Fibroblast of lung (primary cell): Measurements from ENCODE around the gene ANKRD16.

Experiments used
- CTCF ChIP-seq, 2 donors: IDR thresholded peaks in 1 of 2; conservative IDR thresholded peaks in 1 of 2; 1 replicate in 1 of 2; 2 replicates in 1 of 2; pipeline ENCODE4 v1.5.1; 2011 to 2012; ENCODE audit warnings: low read length in 2 of 2, control low read depth in 1 of 2, inconsistent platforms in 1 of 2, low read depth in 1 of 2, mild to moderate bottlenecking in 1 of 2
- EZH2 ChIP-seq: IDR thresholded peaks from 2 replicates; pipeline ENCODE4 v1.5.1; 2012; ENCODE audit warnings: low read length, control low read depth, mild to moderate bottlenecking; ENCODE audit errors: missing control alignments

GRCh38 chr10:5854131-5854475 lies 35.6 kb downstream of the ANKRD16 start:
- TF ChIP-seq EZH2 (no peak), CTCF (conservative IDR thresholded peaks at IDR 0.05 in 1 of 2, IDR thresholded peaks at IDR 0.05 in 1 of 2; ENCODE audit: low read depth in 1 of 2, low read length in 2 of 2) (no peak)
